Colonic mucosa (tissue), 4 donors: ENCODE results near the gene FGR. TPM values are rescaled to one million over a fixed set of nuclear protein-coding genes. Genes with fewer than 3 reads are reported as not detected.

Source experiments
- DNase-seq: peaks from one replicate; pipeline ENCODE4 v3.0.0-alpha.2; 2020
- H3K27ac ChIP-seq: fragments of 200-600 bp; one replicate; pipeline ENCODE4 v1.8.0; 2021
- H3K27me3 ChIP-seq: fragments of 200-600 bp; one replicate; pipeline ENCODE4 v1.8.0; 2021
- H3K36me3 ChIP-seq: fragments of 200-600 bp; one replicate; pipeline ENCODE4 v1.8.0; 2021
- H3K4me1 ChIP-seq: fragments of 200-600 bp; one replicate; pipeline ENCODE4 v1.8.0; 2021; ENCODE audit warnings: mild to moderate bottlenecking
- H3K4me3 ChIP-seq: fragments of 200-600 bp; one replicate; pipeline ENCODE4 v1.8.0; 2021
- H3K9ac ChIP-seq, 2 donors: one replicate each; pipeline ENCODE4 v1.7.0; 2013; ENCODE audit warnings: control low read depth in 2 of 2, low read depth in 2 of 2, low read length in 2 of 2
- H3K9me3 ChIP-seq: fragments of 200-600 bp; one replicate; pipeline ENCODE4 v1.8.0; 2021
- intact Hi-C: fragments of 100-400 bp; cut with DNase I; formaldehyde crosslinking; loops from one replicate; pipeline ENCODE4 v1.14.1; 2022
- total RNA-seq, 2 donors: library from RNA; stranded (reverse); fragmentation: NEBNext Ultra II Directional in 1 of 2; extraction: Animal tissue kit (Norgen Biotek cat#: 25700) in 1 of 2; gene quantifications; one replicate each; pipeline ENCODE4 v1.2.1, GENCODE V29; 2021
- TF ChIP-seq, protein P1 (sequence below): fragments of 200-600 bp; IDR thresholded peaks from one replicate; pipeline ENCODE4 v1.8.0; 2022; ENCODE audit warnings: antibody characterized with exemption, mild to moderate bottlenecking
- donor health status: healthy.
- donor health status: DM: no; HTN: no; CAD: no.
- donor health status: DM: no; HTN: no; CAD: no.

Gene FGR
- total RNA-seq, 2 donors from 2014 or later, result 1.4 to 2.0 TPM

DNA sequence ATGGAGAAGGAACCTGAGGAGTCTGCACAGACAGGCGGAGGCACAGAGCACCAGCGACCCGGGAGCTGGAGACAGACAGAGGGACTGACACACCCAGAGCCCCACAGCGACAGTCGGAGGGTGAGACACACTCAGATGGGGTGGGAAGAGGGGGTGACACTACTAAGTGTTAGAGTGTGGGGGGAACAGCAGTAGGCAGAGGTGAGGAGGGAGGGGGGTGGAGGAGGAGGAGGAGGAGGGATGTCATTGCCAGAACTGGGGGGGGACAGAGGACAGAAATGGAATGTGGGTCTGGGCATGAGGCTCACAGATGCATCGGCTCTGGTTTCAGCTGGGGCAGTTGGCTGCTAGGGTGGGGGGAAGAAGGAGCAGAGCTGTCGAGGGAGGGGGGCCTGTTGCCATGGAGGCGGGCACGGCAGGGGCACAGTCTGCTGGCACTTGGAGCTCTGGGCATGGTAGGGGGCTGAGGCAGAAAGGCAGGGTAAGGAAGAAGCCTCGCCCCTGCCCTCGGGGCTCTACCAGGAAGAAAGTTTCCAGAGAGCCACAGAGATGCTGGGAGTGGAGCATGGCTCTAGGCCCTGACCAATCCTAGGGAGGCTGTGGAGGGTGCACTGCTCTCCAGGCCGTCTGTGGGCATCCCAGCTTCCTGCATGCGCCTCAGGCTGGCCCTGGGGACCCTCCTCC, 68.4 kb downstream of the FGR start:
- TF ChIP-seq, protein P1, sequence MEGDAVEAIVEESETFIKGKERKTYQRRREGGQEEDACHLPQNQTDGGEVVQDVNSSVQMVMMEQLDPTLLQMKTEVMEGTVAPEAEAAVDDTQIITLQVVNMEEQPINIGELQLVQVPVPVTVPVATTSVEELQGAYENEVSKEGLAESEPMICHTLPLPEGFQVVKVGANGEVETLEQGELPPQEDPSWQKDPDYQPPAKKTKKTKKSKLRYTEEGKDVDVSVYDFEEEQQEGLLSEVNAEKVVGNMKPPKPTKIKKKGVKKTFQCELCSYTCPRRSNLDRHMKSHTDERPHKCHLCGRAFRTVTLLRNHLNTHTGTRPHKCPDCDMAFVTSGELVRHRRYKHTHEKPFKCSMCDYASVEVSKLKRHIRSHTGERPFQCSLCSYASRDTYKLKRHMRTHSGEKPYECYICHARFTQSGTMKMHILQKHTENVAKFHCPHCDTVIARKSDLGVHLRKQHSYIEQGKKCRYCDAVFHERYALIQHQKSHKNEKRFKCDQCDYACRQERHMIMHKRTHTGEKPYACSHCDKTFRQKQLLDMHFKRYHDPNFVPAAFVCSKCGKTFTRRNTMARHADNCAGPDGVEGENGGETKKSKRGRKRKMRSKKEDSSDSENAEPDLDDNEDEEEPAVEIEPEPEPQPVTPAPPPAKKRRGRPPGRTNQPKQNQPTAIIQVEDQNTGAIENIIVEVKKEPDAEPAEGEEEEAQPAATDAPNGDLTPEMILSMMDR, result no peak
- intact Hi-C loops, result no loop called here
- no peaks in the 10 kb centered on the region for H3K36me3 ChIP-seq
- H3K4me1 ChIP-seq, result peaks cover 37% of the 10 kb centered on the region
- H3K9me3 ChIP-seq, result no peaks in the 10 kb centered on the region
- no peaks in the 10 kb centered on the region for H3K27me3 ChIP-seq
- H3K27ac ChIP-seq, result no peak overlapping the region
- DNase-seq, result no peak
- H3K4me3 ChIP-seq, result no peak overlapping the region
- peak overlapping the region in 1 of 2 donors; percentile 80 for H3K9ac ChIP-seq

DNA sequence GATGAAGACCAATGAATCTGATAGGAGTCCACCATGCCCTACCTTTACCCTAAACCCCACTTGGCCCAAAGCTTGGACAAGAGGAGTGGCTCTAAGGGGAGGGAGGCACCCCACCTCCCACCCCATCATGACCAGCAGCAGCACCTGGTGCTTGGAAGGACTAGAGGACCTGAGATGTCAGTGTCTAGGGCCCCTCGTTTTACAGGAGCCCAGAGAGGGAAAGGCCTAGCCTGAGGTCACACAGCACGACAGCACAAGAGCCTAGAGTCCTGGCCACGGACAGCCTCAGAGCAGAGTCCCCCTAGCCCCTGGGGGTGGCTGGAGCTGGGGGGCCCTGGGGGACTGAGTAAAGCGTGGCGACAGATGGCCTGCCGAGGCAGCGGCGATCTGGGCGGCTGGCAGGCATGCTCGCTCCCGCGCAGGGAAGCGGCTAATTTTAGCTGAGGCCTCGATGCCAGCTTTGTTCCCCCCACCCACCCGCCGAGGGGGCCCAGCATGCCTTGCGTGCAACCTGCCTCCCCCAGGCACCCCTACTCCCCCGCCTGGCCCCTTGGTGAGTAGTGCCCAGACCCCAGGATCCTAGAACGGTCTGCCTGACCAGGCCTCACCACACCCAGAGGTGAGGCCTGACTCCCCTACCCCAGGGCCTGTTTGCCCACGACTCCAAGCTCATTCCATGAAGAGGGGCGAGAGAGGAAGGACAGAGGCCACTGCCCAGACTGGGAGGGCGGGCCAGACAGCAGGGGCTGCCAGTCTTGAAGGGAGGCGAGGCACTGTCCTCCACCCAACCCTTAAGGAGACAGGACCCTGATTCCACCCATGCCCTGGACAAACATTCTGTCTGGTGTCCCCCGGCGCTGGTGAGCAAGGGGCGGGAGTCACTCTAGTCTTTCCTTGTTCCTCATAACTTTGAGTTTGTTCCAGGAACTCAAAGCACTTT, 70.0 kb downstream of the FGR start:
- Histone ChIP-seq H3K36me3 (no peaks in the 10 kb centered on the region), H3K27me3 (no peaks in the 10 kb centered on the region), H3K9ac (peak overlapping the region; percentile 15 to 61), H3K4me1 (peaks cover 37% of the 10 kb centered on the region), H3K4me3 (no peak overlapping the region), H3K27ac (peak overlapping the region; percentile 58), H3K9me3 (no peaks in the 10 kb centered on the region)
- TF ChIP-seq, protein P1, result no peak
- intact Hi-C loops, result no loop called here
- DNase-seq, result no peak

DNA sequence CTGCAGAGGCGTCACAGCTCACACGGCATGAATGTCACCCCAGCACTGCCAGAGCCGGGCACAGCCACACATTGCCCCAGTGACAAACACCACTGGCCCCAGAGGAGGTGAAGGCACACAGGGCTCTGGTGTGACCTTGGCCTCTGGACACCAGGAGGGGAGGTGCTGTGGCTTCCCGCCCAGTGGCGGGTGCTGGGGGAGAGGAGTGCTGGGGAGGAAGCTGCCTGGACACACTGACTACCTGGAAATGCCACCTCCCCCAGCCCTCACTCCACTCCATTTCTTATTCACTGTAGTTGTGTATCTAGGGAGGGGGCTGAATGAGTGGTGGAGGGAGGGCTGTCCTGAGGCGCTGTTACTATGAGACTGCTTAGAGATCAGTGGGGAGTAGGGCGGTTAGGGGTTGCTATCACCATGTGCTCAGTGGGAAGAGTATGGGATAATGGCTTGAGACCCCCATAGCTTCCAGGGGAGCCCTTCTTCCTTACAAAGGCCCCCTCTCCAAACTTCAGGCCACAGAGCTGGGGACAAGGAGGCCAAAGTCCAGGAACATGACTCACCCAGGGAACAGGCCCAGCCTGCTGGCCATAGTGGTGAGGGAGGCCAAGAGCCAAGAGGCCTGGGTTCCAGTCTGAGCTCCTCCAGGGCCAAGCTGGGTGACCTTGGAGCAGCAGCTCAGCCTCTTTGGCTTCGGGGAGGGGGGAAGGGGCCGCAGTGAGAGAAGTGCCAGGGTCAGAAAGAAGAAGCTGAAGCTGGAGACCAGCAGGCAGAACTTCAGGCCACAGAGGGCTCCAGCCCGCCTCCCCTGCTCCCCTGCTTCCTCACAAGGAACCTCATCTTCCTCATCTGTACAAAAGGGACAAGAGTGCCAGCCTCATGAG, 71.2 kb downstream of the FGR start:
- Histone ChIP-seq H3K9ac (peak overlapping the region; percentile 15 to 19), H3K27me3 (no peaks in the 10 kb centered on the region), H3K9me3 (no peaks in the 10 kb centered on the region), H3K27ac (peak overlapping the region; percentile 58), H3K36me3 (no peaks in the 10 kb centered on the region), H3K4me3 (no peak overlapping the region), H3K4me1 (peaks cover 37% of the 10 kb centered on the region)
- TF ChIP-seq, protein P1, result no peak
- DNase-seq, result peak; percentile 80
- intact Hi-C loops, result no loop called here

DNA sequence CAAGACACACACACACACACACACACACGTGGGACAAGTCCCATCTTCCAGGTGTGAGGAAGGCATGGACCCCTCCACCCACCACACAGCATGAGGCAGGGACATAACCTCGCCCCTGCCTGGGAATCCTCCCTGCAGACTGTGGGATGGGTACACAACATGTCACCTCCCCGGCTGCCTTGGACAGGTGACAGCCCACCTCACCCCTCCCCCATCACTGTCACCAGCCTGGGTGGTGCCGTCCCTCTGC, 71.7 kb downstream of the FGR start:
- Histone ChIP-seq H3K27me3 (no peaks in the 10 kb centered on the region), H3K9me3 (no peaks in the 10 kb centered on the region), H3K9ac (peak overlapping the region in 1 of 2 donors; percentile 19), H3K27ac (peak overlapping the region; percentile 58), H3K4me3 (no peak overlapping the region), H3K4me1 (peaks cover 37% of the 10 kb centered on the region), H3K36me3 (no peaks in the 10 kb centered on the region)
- intact Hi-C loops, result no loop called here
- DNase-seq, result no peak
- TF ChIP-seq, protein P1, result no peak
